GM21825 (cell line): ENCODE results near the gene ZBTB16.

Source experiments
- ATAC-seq: cut with Tn5 transposase; IDR thresholded peaks from one replicate; pipeline ENCODE4 v1.9.1; 2021; ENCODE audit warnings: mild to moderate bottlenecking, moderate library complexity; ENCODE audit not compliant: unreplicated experiment

The ZBTB16 gene, protein sequence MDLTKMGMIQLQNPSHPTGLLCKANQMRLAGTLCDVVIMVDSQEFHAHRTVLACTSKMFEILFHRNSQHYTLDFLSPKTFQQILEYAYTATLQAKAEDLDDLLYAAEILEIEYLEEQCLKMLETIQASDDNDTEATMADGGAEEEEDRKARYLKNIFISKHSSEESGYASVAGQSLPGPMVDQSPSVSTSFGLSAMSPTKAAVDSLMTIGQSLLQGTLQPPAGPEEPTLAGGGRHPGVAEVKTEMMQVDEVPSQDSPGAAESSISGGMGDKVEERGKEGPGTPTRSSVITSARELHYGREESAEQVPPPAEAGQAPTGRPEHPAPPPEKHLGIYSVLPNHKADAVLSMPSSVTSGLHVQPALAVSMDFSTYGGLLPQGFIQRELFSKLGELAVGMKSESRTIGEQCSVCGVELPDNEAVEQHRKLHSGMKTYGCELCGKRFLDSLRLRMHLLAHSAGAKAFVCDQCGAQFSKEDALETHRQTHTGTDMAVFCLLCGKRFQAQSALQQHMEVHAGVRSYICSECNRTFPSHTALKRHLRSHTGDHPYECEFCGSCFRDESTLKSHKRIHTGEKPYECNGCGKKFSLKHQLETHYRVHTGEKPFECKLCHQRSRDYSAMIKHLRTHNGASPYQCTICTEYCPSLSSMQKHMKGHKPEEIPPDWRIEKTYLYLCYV

DNA sequence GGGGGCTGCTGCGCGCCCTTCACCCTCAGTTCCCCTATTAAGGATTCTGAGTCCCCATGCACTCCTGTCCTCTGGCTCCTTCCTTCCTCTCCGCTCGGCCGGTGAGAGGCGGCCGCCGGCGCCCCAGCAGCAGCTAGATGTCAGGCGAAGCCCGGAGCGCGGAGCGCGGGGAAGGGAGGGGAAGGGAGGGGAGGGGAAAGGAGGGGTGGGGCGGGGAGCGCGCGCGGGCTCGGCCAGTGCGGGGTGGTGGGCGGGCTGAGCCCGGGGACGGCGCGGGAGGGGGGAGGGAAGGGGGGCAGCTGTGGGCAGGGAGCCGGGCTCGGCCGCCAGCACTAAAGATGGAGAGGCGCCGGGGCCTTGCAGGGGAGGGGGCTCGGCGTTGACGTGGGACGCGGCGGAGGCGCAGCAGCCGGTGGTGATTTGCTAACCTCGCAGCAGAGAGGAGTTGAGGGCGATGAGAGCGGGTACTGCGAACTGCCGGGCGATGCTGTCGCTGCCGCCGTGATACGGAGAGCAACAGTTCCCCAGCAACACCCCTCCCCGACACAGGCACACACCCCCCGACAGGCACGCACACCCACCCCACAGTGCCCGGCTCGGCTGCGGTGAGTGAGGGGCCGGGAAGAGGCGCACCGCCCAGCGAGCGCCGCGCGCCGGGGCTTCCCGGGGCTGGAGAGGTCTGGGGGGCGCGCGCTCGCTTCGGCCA is at the start of gene ZBTB16:
TSS of gene ZBTB16 (plus strand) at position 434 of the 706 bp plus-strand sequence. CDS start 3,590 bp downstream, outside the sequence.
- ATAC-seq, result no peak

DNA sequence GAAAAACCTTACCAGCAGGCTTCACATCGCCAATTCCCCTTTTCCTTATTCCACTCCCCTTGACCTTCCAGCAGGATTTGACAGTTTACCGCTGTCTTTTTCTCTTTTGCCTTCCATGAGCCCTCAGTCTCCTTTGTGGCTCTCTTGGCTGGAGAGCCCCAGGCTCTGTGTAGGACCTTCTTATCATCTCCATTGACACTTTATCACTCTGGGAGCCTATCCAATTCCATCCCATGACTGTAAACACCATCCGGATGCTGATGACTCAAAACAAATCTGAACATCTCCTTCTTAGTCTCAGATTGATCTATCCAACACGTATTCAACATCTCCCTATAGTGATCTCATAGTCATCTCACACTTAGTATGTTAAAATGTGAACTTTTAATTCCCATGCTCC is 48.6 kb upstream of the ZBTB16 start:
- no peak for ATAC-seq

DNA sequence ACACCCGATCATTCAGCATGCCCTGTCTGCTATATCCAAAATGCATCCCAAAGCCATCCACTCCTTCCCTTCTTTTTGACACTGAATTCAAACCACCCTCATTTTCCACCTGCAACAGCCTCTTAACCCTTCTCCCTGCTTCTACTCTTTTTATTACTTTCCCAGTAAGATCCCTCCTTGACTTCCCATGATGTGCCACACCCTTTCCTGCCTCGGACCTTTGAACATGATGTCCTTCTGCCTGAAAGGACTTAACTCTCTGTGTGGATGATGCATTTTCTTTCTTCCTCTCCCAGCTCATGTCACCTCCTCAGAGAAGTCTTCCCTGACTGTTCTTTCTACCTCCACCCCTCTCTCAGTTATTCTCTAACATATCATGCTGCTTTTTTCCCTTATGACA is 48.1 kb upstream of the ZBTB16 start:
- no peak for ATAC-seq

DNA sequence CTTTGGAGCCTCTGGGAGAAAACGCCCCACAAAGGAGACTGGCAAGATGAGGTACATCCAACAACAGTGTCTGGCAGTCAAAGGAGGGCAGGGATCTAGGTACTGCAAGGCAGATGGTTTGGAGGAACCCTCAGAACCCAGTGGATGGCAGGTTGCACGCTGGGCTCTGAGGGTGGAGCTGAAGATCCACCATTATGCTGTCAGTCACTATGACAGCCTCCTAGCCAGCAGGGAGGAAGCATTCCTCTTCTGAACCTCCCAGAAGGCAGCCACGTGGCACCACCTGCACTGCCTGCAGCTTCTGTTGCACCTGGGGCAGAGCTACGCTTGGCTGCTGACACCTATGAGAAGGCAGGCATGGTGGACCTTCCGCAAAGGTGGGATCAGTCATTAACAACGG is 44.4 kb upstream of the ZBTB16 start:
- no peak for ATAC-seq

DNA sequence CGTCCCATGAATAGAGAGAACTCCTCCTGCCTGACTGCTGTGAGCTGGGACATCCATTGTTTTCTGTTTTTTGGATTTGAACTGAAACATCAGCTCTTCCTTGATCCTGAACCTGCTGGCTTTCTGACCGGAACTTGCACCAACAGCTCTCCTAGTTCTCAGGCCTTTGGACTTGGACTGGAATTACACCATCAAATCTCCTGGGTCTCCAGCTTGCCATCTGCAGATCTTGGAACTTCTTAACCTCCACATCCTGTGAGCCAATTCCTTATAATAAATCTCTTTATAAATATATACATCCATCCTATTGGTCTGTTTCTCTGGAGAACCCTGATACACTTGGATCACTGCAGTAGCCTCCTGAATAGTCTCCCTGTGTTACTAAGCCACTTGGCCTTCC is 42.5 kb upstream of the ZBTB16 start:
- ATAC-seq, result no peak

DNA sequence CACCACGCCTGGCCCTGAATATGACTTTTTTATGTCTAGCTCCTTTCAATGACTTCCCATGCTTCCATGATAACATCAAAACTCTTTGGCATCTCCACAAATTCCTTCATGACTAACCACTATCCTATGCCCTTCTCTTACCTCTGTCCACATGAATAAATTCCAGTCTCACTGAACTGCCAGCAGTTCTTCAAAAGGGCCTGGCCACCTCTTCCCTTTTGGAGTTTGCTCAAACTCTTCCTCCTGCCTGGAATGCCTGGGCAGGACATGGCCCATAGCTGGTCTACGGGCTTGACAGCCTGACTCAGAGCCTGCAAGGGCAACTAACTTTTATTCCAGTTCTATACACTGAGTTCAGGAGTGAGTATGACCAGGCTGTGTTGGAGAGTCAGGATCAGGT is 41.8 kb upstream of the ZBTB16 start:
- ATAC-seq, result no peak

DNA sequence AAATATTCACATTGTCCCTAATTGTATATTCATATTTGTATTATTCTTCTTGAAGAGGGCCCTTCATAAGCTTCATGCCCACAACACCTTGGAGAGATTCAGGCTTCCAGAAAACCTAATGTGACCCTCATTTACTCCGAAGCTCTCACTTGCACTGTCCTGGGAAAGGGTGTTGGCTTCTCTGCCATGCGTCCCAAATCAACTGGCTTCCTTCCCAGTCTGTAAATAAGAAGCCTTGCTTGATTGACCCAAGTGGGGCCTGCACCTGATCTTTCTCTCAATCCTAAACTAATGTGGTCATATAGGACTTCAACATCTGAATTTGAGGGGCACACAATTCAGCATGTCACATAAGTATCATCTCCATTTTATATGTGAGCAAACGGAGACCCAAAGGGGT is 40.5 kb upstream of the ZBTB16 start:
- no peak for ATAC-seq

DNA sequence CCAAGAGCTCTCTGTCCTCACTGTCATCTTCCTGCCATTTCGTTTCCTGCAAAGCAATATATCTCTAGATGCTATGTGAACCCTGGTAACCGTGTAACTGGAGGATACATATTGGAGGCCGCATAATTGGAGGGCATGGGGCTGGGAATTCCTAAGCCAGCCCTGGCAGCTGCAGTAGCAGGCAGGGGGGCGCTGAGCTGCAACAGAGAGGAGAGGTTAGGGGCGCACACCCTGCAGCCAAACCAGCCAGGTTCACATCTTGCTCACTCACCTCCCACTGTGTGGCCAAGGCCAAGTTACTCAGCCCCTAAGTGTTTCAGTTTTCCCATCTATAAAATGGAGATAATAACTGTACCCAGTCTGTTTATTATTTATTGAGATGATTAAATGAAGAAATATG is 39.9 kb upstream of the ZBTB16 start:
- no peak for ATAC-seq

DNA sequence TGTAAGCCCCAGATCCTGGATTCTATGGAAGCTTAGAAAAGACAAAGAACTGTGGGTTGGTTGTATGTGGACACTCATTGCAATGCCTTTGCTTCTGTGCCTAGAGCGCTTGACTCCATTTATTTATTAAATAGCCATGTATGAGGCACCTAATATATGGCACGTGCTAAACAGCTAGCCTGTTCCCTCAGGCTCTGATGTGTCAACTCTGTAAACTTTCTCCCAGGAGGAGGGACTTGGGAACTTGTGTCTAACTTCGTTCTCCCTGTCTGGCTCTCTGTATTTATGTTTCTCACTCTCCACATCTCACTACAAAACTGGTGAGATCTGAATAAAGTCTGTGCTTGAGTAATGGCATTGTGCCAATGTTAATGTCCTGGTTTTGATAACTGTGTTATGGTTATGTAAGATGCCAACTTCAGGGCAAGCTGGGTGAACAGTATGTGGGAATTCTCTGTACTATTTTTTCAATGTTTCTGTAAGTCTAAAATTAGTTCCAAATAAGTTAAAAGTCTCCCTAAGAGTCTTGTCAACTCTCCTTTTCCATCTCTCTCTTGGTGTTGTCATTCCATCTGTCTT is 34.1 kb upstream of the ZBTB16 start:
- ATAC-seq, result no peak

DNA sequence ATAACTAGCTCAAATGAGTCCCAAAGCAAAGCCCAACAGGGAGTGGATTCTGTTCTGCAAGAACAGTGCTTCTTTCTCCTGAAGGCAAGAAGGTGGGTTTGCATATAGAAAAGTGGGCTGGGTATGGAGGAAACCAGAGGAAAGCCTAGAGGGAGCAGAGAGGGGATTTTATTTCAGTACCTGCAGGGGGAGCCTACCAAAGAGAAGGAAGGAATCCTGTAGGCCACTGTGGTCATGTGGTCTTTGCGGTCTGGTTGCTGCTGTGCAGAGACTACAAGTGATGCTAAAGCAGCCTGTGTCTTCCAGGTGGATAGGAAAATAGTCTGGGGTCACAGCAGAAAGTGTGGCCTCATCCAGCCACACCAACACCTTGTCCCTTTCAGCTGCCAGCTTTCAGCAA is 33.2 kb upstream of the ZBTB16 start:
- ATAC-seq, result no peak

DNA sequence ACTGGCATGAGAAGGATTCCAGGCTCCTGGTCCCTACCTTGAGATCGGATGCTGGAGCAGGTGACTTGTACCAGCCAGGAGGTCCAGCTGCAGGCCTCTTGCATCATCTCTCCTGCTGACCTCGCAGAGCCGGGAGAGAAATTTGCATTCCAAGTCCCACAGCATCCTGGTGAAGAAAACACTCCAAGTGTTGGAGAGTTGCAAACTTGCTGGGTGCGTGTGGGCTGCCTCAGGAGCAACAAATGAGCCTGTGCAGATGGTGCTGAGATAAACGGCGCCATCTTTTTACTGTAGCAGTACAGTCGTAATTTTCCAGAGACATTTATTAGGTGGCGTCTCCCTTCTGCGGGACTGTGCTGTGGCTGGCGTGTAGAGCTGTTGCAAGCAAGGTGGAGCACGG is 32.1 kb upstream of the ZBTB16 start:
- no peak for ATAC-seq

DNA sequence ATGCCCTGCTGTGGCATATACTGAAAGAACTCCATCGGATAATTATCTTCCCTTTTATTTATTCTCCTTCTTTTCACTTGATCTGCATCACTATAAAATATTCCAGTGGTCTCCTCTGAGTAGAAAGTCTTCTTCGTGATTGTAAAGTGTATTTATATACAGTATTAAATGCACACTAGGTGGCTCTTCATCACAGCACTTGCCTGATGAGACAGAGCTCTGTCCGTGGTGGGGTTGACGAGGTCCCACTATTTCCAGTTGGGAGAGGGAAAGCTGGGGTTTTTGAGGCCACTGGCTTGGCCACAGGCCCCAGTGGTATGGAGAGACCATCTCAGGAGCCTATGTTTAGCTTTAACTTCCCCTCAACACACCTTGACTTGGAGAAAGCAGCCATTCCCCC is 31.6 kb upstream of the ZBTB16 start:
- ATAC-seq, result no peak

DNA sequence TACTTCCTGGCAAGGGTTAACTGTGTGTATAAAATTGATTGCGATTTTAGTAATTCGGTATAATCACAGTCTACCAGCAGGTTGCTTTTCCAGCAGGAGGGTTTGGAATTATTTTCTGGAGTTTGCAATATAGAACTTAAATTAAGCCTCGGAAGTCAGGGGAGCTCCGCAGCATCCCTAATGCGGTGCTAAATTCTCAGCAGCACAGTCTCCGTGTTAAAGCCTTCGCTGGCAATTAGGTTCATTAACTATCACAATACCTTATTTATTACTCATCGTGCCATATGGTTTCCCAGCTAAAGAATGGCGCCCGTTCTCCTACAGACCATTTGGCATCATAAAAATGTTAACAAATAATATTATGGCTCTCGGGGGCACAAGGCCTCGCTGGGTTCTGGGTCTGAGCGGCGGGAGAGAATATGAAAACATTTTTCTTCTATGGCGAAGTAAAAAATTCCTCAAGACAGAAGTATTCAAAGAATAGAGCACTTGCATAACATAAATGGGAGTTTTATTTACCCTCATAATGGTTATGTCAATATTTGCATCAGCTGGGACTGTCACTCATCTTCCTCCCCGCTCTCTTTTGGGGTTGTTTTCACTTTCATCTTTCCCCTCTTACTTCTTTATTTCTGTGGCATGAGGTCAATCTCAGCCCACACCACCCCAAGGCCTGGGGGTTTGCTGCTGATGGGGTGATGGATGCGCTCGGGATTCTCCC is 28.1 kb upstream of the ZBTB16 start:
- ATAC-seq, result no peak

DNA sequence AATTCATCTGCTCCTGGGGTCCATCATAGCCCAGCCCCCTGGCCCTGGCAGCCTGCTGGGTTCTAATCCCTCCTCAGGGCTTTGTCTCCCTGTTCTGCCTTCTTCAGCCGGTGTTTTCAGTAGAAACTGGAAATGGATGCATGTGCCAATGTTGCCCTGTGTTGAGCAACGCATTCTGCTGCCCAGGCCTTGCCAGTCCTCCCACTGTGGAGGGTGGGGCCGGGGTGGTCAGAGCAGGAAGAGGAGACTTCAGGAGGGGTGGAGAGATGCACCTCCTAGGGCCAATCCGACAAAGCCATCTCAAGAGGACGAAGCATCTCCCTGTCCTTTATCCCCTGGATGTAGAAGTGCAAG is 27.6 kb upstream of the ZBTB16 start:
- no peak for ATAC-seq

DNA sequence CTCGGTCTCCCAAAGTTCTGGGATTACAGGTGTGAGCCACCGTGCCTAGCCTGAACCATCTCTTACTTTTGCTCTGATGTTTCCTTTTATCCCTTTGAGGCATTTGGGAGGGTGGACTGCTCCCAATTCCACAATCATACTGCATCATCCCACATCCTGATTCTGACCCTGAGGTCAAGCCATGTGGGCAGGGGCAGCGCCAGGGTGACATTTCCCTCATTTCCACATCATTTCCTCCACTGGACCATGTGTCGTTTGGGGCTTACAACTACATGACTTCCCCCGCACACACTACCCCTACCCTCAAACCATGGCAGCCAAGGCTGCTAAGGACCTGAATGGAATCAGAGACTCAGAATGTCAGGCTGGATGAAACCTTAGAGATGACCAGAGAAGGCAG is 26.4 kb upstream of the ZBTB16 start:
- ATAC-seq, result no peak

DNA sequence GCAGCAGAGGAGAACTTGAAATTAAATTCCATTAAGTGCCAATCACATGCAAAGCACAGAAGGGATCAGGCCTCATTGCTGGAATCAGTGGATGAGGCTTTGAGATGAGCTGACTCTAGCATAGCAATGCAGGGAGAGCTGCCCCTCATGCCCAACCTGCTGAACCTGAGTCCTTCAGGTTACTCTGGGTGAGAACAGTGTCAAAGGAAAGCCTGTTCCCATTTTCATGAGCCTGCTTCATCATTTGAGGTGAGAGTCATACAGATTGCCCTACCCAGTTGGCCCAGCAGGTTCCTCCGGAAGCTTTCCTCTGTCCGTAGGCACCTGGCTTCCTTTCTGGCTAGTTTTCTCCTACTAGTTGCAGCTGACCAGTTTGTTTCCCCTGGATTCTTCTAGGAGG is 25.9 kb upstream of the ZBTB16 start:
- ATAC-seq, result no peak

DNA sequence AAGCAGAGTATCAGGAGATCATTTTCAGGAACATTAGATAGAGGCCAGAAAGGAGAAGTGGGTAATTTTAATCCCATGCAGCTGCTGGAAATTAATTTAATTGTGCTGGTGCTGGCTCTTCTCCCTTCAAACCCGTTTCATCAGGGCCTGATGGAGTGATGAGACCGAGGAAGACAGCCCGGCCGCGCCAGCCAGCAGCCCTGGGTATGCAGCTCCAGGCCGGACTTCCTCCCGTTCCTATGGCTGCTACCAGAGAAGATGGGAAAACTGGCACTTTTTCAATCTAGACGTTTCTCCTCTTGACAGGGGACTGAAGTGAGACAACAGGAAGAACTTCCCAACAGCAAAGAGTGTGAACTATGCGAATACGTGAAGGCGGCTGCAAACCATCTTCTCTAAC is 24.6 kb upstream of the ZBTB16 start:
- no peak for ATAC-seq

DNA sequence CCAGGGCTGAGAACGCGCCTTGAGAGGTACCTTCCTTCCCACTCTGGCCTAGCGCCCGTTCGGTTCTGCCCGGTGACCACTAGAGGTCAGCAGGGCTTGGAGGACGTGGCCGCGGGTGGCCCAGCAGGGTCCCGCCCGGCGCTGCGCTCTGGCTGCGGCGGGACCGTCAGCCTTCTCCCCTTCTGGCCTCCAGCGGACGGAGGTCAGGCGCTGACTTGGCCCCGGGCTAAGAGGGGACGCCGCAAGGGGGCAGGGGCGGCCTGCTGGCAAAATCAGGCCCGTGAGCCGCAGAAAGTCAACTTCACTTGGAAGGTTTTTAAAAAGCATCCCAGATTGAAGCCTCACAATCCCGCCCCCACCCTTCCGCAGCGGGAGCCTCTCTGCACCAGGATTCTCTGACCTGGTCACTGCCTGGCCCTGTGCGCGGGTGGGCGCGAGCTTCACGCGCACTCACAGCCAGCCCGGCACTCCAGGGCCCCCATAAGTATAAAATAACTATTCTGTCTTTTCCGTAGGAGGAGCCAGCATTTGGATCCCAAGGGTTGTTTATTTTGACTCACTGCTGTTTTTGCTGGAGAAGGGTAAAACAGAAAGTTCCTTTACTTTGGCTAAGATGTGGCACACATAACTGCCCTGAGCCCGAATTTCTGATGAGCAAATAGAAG is 23.2 kb upstream of the ZBTB16 start:
- no peak for ATAC-seq

DNA sequence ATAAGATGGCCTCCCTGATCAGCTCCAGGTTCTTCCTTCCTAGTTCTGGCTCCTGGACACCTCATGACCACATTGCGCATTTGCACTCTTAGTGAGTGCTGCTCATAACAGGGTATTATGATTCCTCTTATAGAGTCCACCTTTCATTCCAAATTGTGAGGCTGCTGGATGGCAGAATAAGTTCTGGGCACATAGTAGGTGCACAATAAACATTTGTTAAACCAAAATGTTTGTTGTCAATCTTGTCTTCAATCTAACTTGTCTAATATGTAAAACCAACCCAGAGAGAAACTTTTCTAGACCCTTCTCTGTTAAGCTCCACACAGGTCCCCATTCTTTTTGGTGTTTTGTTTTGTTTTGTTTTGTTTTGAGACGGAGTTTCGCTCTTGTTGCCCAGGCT is 22.6 kb upstream of the ZBTB16 start:
- no peak for ATAC-seq

DNA sequence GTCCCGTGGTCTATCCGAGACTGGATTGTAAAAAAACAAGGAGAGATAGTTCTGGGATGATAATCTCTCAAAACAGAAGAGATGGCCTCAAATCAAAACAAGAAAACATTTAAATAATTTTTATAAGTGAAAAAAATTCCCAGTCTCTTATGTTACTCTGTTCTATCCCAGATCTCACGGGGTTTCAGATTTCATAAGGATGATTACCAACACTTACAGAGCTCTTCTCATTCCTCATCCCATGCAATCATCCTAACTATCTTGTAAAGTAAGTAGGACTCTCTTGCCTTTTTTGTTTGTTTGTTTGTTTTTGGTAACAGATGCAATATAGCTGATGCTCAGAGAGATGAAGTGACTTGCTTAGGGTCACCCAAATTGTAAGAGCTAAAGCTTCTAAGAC is 20.0 kb upstream of the ZBTB16 start:
- no peak for ATAC-seq
